B cell (primary cell): ENCODE data around the gene CFAP90. TPM values are rescaled to one million over a fixed set of nuclear protein-coding genes. Genes with fewer than 3 reads are reported as not detected.

ENCODE experiments used
- ATAC-seq: fragments of 200-7000 bp; cut with Tn5 transposase; one replicate; pipeline ENCODE4 v1.10.0; 2021; ENCODE audit warnings: low read depth, mild to moderate bottlenecking, moderate number of reproducible peaks, moderate library complexity
- CTCF ChIA-PET: fragments of 350-600 bp; sonication (Branson Sonifier 250); formaldehyde crosslinking; loops from one replicate; lab custom pipeline; 2021; ENCODE audit warnings: antibody characterized with exemption, inconsistent platforms; lab: Charles Lee
- POLR2A ChIA-PET: fragments of 350-600 bp; sonication (Branson Sonifier 250); formaldehyde crosslinking; loops from one replicate; lab custom pipeline; 2021; ENCODE audit warnings: antibody characterized with exemption; lab: Charles Lee
- DNase-seq: peaks from one replicate; pipeline ENCODE4 v3.0.0; 2013
- H2AFZ ChIP-seq: 2 replicates; pipeline ENCODE4 v1.6.1; 2012; ENCODE audit warnings: mild to moderate bottlenecking, low read depth, low read length; ENCODE audit not compliant: insufficient read depth, poor library complexity, severe bottlenecking
- H3K27ac ChIP-seq, 2 donors: 1 replicate in 1 of 2; 2 replicates in 1 of 2; pipeline ENCODE4 v1.5.1; 2012 to 2013; ENCODE audit warnings: low read length in 2 of 2, mild to moderate bottlenecking in 2 of 2, moderate library complexity in 1 of 2
- H3K27me3 ChIP-seq, 4 experiments: fragments of 200-600 bp in 1 of 4; sonication (generic) in 1 of 4; replicated peaks in 1 of 4; 1 replicate in 2 of 4; 2 replicates in 2 of 4; pipeline versions ENCODE4 v1.6.1 to v1.7.0; 2013 to 2016; ENCODE audit warnings: low read length in 3 of 4, mild to moderate bottlenecking in 2 of 4, mixed read lengths in 1 of 4, moderate library complexity in 1 of 4; ENCODE audit not compliant: insufficient read depth in 4 of 4, control insufficient read depth in 3 of 4; ENCODE audit errors: control extremely low read depth in 1 of 4
- H3K36me3 ChIP-seq, 2 experiments: replicated peaks in 1 of 2; 1 replicate in 1 of 2; 2 replicates in 1 of 2; pipeline versions ENCODE4 v1.6.1 to v1.7.1; 2013; ENCODE audit warnings: low read length in 1 of 2; ENCODE audit not compliant: insufficient read depth in 2 of 2, control insufficient read depth in 1 of 2; ENCODE audit errors: control extremely low read depth in 1 of 2, extremely low read depth in 1 of 2
- H3K4me1 ChIP-seq, 2 donors: fragments of 200-600 bp in 1 of 2; sonication (generic) in 1 of 2; 1 replicate in 1 of 2; 2 replicates in 1 of 2; pipeline versions ENCODE4 v1.5.1 to v1.6.1; 2013 to 2017; ENCODE audit warnings: low read length in 2 of 2; ENCODE audit not compliant: control insufficient read depth in 2 of 2, insufficient read depth in 2 of 2
- H3K4me2 ChIP-seq: replicated peaks from 2 replicates; pipeline ENCODE3; 2012; ENCODE audit warnings: mild to moderate bottlenecking, low read depth, low read length; ENCODE audit not compliant: poor library complexity, severe bottlenecking
- H3K4me3 ChIP-seq, 5 experiments: fragments of 200-600 bp in 1 of 5; sonication (generic) in 1 of 5; 1 replicate in 3 of 5; 2 replicates in 2 of 5; pipeline versions ENCODE4 v1.5.1 to v1.7.0; 2011 to 2016; ENCODE audit warnings: low read length in 4 of 5, mild to moderate bottlenecking in 4 of 5, low read depth in 2 of 5, control low read depth in 1 of 5, moderate library complexity in 1 of 5; ENCODE audit not compliant: insufficient read depth in 1 of 5; ENCODE audit errors: control extremely low read depth in 1 of 5, extremely low read depth in 1 of 5
- H3K79me2 ChIP-seq: fragments of 200-600 bp; sonication (generic); one replicate; pipeline ENCODE4 v1.6.0; 2016; ENCODE audit warnings: low read length; ENCODE audit not compliant: control insufficient read depth, insufficient read depth
- H3K9ac ChIP-seq: fragments of 200-600 bp; sonication (generic); 2 replicates; pipeline ENCODE4 v1.6.1; 2017; ENCODE audit warnings: mild to moderate bottlenecking, low read length, moderate library complexity
- H3K9me3 ChIP-seq, 3 donors: one replicate each; pipeline versions ENCODE4 v1.6.1 to v1.7.1; 2013; ENCODE audit warnings: low read length in 2 of 3; ENCODE audit not compliant: control insufficient read depth in 2 of 3, insufficient read depth in 1 of 3; ENCODE audit errors: control extremely low read depth in 1 of 3
- H4K20me1 ChIP-seq: 2 replicates; pipeline ENCODE4 v1.6.0; 2012; ENCODE audit warnings: mild to moderate bottlenecking, low read length; ENCODE audit not compliant: insufficient read depth, control insufficient read depth, poor library complexity, severe bottlenecking
- H3K27ac Mint-ChIP-seq: one replicate; pipeline ENCODE4 v1.8.0; 2021; ENCODE audit warnings: mixed read lengths
- H3K27me3 Mint-ChIP-seq: one replicate; pipeline ENCODE4 v1.8.0; 2021; ENCODE audit warnings: mixed read lengths
- H3K4me1 Mint-ChIP-seq: one replicate; pipeline ENCODE4 v1.8.0; 2021; ENCODE audit warnings: mixed read lengths
- H3K4me3 Mint-ChIP-seq: one replicate; pipeline ENCODE4 v1.8.0; 2021; ENCODE audit warnings: mixed read lengths
- H3K9me3 Mint-ChIP-seq: one replicate; pipeline ENCODE4 v1.8.0; 2022; ENCODE audit warnings: mixed read lengths; ENCODE audit not compliant: insufficient read depth
- CTCF ChIP-seq: fragments of 200-600 bp; IDR thresholded peaks from one replicate; pipeline ENCODE4 v1.8.0; 2022; ENCODE audit warnings: antibody characterized with exemption, mild to moderate bottlenecking
- EZH2 ChIP-seq: IDR thresholded peaks from 2 replicates; pipeline ENCODE4 v1.6.1; 2012; ENCODE audit warnings: borderline replicate concordance, low read depth, mild to moderate bottlenecking, moderate library complexity, low read length; ENCODE audit not compliant: insufficient read depth, poor library complexity, severe bottlenecking
- WGBS: methylation state at CpG from one replicate; pipeline ENCODE4 v1.1.5; 2013; ENCODE audit warnings: missing lambda C conversion rate; ENCODE audit not compliant: insufficient coverage; 5-methylcytosine and 5-hydroxymethylcytosine counted together
- intact Hi-C: fragments of 100-400 bp; cut with micrococcal nuclease; formaldehyde crosslinking; loops from one replicate; pipeline ENCODE4 v1.10.0; 2022
- polyA plus RNA-seq: library from polyadenylated mRNA; depleted of rRNA; stranded (reverse); fragments of >200 nt; gene quantifications from 2 replicates; pipeline ENCODE4 v1.2.3, GENCODE V29; 2012
- total RNA-seq, 2 donors: library from RNA; stranded (reverse); fragments of 120-200 nt in 1 of 2; gene quantifications; 1 replicate in 1 of 2; 2 replicates in 1 of 2; pipeline versions ENCODE4 v1.2.3 to v1.2.4, GENCODE V29; 2013 to 2022

CFAP90 gene
- total and polyA plus RNA-seq, 2 donors (not counting 1 experiment from before 2014, with no cell fraction given): not detected

DNA sequence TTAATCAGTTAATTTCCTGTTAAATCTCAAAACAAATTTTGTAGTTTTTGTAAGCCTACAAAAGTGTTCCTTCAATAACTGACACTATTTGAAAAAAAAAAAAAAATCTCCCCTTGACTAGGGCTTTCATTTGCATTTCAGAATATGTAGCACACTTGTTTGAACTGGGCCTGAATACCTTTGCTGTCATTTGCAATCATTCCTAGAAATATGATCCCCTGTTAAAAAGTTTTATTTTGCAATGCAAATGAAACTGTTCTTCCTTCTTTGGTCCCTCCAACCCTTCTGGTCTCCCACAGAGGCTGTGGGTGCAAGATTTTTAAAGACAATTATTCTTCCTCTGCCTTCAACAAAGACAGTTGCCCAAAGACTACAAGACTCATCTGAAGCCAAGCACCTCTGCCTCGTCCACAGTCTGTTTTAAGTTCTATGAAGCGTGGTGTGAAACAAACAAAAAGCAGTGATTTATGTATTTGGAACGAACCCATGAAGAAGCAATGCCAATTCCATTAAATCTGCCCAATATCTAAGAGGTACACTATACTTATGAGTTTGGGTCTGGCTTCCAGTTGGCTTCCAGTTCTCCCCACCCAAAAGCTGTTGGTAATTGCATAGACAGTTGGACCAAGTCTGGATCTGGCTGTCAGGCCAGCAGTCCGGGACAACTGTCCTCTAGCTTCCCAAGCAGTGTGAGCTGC lies 66.1 kb downstream of the CFAP90 start:
- H3K27ac ChIP-seq: no peak overlapping the region
- H3K27me3 ChIP-seq: peaks cover 0 to 7% (median 1%) of the 10 kb centered on the region in 4 experiments
- H3K9me3 ChIP-seq: no peaks in the 10 kb centered on the region
- H3K79me2 ChIP-seq: no peaks in the 10 kb centered on the region
- peaks cover 3% of the 10 kb centered on the region for H3K27me3 Mint-ChIP-seq
- no peak for TF ChIP-seq CTCF
- TF ChIP-seq EZH2: no peak
- ATAC-seq (no peak), DNase-seq (no peak)
- H3K4me3 Mint-ChIP-seq: no peak overlapping the region
- CTCF ChIA-PET: no interaction called here
- no peak overlapping the region for H3K4me2 ChIP-seq
- no peaks in the 10 kb centered on the region for H3K9me3 Mint-ChIP-seq
- H3K4me1 ChIP-seq: no peaks in the 10 kb centered on the region
- H3K36me3 ChIP-seq: no peaks in the 10 kb centered on the region
- no peak overlapping the region for H3K4me3 ChIP-seq
- H2AFZ ChIP-seq: no peak overlapping the region
- WGBS: 83% methylated on average over 1 of the region's 4 CpGs
- H3K9ac ChIP-seq: no peak overlapping the region
- H3K4me1 Mint-ChIP-seq: no peaks in the 10 kb centered on the region
- no peaks in the 10 kb centered on the region for H4K20me1 ChIP-seq
- POLR2A ChIA-PET: no interaction called here
- intact Hi-C loops: no loop called here
- no peak overlapping the region for H3K27ac Mint-ChIP-seq

DNA sequence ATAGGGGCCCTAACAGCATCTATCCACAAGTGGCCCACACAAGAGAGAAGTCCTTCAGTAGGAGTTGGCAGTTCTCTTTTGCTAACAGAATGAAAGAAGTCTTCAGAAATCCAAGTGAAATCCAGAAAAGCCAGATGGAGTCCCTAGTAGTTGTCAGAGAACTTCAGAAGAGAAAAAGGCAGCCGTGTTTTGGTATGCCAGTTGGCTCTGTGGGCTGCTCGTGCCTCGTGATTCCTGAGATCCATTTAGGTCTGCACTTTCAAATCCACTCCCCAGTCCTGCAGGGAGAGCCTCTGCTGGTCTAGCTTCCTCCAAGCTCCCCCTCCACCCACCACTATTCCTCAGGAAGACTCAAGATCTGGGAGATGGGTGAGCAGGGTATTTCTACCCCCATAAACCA lies 69.0 kb downstream of the CFAP90 start:
- Histone ChIP-seq H4K20me1 (no peaks in the 10 kb centered on the region), H3K9me3 (no peaks in the 10 kb centered on the region), H3K27me3 (peaks cover 0 to 7% (median 1%) of the 10 kb centered on the region in 4 experiments), H3K27ac (no peak overlapping the region), H2AFZ (no peak overlapping the region), H3K4me2 (no peak overlapping the region), H3K4me1 (no peaks in the 10 kb centered on the region), H3K4me3 (no peak overlapping the region), H3K9ac (no peak overlapping the region), H3K79me2 (no peaks in the 10 kb centered on the region), H3K36me3 (no peaks in the 10 kb centered on the region)
- DNase-seq (no peak), ATAC-seq (no peak)
- no CpG with 5 or more reads among the region's 3 CpGs for WGBS
- H3K4me3 Mint-ChIP-seq: no peak overlapping the region
- intact Hi-C loops: no loop called here
- peaks cover 13% of the 10 kb centered on the region for H3K27me3 Mint-ChIP-seq
- TF ChIP-seq EZH2 (no peak), CTCF (no peak)
- CTCF ChIA-PET: no interaction called here
- H3K27ac Mint-ChIP-seq: no peak overlapping the region
- POLR2A ChIA-PET: no interaction called here
- H3K9me3 Mint-ChIP-seq: no peaks in the 10 kb centered on the region
- H3K4me1 Mint-ChIP-seq: no peaks in the 10 kb centered on the region

Other genes starting within 250 kb of the CFAP90 start
- 10.0 and 11.0 TPM in 2 replicates for gene FASTKD3, start 17.9 kb upstream of the CFAP90 start, total RNA-seq
- 2.7 and 6.6 TPM in 2 replicates for gene FASTKD3, start 17.9 kb upstream of the CFAP90 start, polyA plus RNA-seq
- gene MTRR, start 18.0 kb upstream of the CFAP90 start, total RNA-seq: 60.5 and 67.8 TPM in 2 replicates
- 25.5 and 41.0 TPM in 2 replicates for gene MTRR, start 18.0 kb upstream of the CFAP90 start, polyA plus RNA-seq